HG02623 (cell line): Measurements from ENCODE around the gene MERTK.

Experiments used
- ATAC-seq: cut with Tn5 transposase; IDR thresholded peaks from one replicate; pipeline ENCODE4 v1.9.1; 2021; ENCODE audit warnings: moderate library complexity; ENCODE audit not compliant: unreplicated experiment

Gene MERTK

GRCh38 chr2:112074506-112074905 is 176.1 kb downstream of the MERTK start:
- ATAC-seq: no peak

- ATAC-seq: no peak
Measured at GRCh38 chr2:112075490-112076260, 177.3 kb downstream of the MERTK start.

- no peak for ATAC-seq
Measured at GRCh38 chr2:112077814-112078213, 179.4 kb downstream of the MERTK start.
